ENCODE results near the gene FASTKD3. TPM values are rescaled to one million over a fixed set of nuclear protein-coding genes. Genes with fewer than 3 reads are reported as not detected.
A peak's percentile ranks its signal among the peaks of the same experiment; 100 is the strongest.

The FASTKD3 gene
- total RNA-seq, 1 donor from 2014 or later, result 8.1 TPM

DNA sequence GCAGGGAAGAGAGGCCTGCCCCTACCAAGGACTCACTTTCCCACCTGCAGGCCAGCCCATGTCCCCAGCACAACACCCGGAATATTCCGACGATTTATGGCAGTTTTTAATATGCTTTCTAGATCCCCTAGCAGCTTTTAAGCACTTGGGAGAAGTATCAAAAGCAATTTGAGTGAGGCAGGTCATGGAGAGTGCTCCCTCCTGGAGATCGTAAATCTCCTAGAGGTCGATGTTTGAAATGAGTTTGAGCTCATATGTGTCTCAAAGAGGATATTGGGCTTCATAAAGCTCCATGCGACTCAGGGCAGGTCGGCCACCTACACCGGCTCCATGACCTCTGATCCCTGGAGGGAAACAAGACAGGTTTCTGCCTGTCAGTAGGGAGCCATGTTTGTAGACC lies 45.2 kb downstream of the FASTKD3 start:
- Histone ChIP-seq H3K4me1 (ENCODE audit: insufficient read depth, low read length) (no peaks in the 10 kb centered on the region), H3K79me2 (ENCODE audit: insufficient read depth, low read length) (no peaks in the 10 kb centered on the region), H2AFZ (ENCODE audit: low read depth, low read length) (no peak overlapping the region), H3K36me3 (ENCODE audit: insufficient read depth, low read length) (no peaks in the 10 kb centered on the region), H3K27me3 (ENCODE audit: insufficient read depth, low read length) (no peaks in the 10 kb centered on the region), H3K4me3 (ENCODE audit: insufficient read depth, low read depth, low read length) (no peak overlapping the region), H3K9ac (ENCODE audit: low read length) (no peak overlapping the region), H3K27ac (ENCODE audit: low read depth, low read length) (no peak overlapping the region), H3K4me2 (ENCODE audit: low read length) (no peak overlapping the region), H3K9me3 (ENCODE audit: insufficient read depth, low read depth, low read length) (no peaks in the 10 kb centered on the region), H4K20me1 (ENCODE audit: insufficient read depth, low read length) (no peaks in the 10 kb centered on the region)
- Mint-ChIP-seq H3K27ac (ENCODE audit: unreplicated experiment) (no peak overlapping the region), H3K9me3 (ENCODE audit: unreplicated experiment) (no peaks in the 10 kb centered on the region), H3K27me3 (ENCODE audit: low read depth, unreplicated experiment) (no peaks in the 10 kb centered on the region), H3K4me1 (ENCODE audit: low read depth, unreplicated experiment) (no peaks in the 10 kb centered on the region), H3K4me3 (ENCODE audit: unreplicated experiment) (no peak overlapping the region), H3K36me3 (ENCODE audit: low read depth, unreplicated experiment) (no peaks in the 10 kb centered on the region)
- FAIRE-seq (no peak), DNase-seq (ENCODE audit: low read depth) (no peak)
- TF ChIP-seq EZH2 (IDR thresholded peaks at IDR 0.05; ENCODE audit: insufficient read depth, low read length), result no peak
- TF ChIP-seq, protein P1, sequence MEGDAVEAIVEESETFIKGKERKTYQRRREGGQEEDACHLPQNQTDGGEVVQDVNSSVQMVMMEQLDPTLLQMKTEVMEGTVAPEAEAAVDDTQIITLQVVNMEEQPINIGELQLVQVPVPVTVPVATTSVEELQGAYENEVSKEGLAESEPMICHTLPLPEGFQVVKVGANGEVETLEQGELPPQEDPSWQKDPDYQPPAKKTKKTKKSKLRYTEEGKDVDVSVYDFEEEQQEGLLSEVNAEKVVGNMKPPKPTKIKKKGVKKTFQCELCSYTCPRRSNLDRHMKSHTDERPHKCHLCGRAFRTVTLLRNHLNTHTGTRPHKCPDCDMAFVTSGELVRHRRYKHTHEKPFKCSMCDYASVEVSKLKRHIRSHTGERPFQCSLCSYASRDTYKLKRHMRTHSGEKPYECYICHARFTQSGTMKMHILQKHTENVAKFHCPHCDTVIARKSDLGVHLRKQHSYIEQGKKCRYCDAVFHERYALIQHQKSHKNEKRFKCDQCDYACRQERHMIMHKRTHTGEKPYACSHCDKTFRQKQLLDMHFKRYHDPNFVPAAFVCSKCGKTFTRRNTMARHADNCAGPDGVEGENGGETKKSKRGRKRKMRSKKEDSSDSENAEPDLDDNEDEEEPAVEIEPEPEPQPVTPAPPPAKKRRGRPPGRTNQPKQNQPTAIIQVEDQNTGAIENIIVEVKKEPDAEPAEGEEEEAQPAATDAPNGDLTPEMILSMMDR (IDR thresholded peaks at IDR 0.05; ENCODE audit: insufficient read depth, low read depth, low read length), result no peak

DNA sequence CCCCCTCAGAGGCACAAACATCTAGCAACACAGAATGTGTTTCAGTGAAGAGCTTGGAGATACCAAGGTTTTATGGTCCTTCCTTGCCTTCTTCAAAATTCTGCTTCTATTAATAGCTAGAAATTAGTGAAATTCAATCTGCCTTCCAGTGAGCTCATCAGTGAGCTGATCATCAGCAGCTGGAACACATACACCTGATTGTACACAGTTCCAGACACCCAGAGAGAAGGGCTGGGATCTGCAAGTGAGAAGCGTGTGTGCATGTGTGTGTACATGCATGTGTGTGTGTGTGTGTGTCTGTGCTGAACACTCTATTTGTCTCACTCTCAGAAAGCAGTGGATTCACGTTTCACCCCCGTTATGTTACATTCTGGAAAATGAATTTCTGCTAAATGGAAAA lies 46.4 kb downstream of the FASTKD3 start:
- H4K20me1 ChIP-seq (ENCODE audit: insufficient read depth, low read length), result no peaks in the 10 kb centered on the region
- H3K27ac Mint-ChIP-seq (ENCODE audit: unreplicated experiment), result no peak overlapping the region
- no peak overlapping the region for H3K4me3 ChIP-seq (ENCODE audit: insufficient read depth, low read depth, low read length)
- no peak for DNase-seq (ENCODE audit: low read depth)
- no peaks in the 10 kb centered on the region for H3K36me3 ChIP-seq (ENCODE audit: insufficient read depth, low read length)
- H2AFZ ChIP-seq (ENCODE audit: low read depth, low read length), result no peak overlapping the region
- no peaks in the 10 kb centered on the region for H3K79me2 ChIP-seq (ENCODE audit: insufficient read depth, low read length)
- H3K27me3 Mint-ChIP-seq (ENCODE audit: low read depth, unreplicated experiment), result no peaks in the 10 kb centered on the region
- H3K4me1 ChIP-seq (ENCODE audit: insufficient read depth, low read length), result no peaks in the 10 kb centered on the region
- H3K9ac ChIP-seq (ENCODE audit: low read length), result no peak overlapping the region
- FAIRE-seq, result no peak
- H3K9me3 Mint-ChIP-seq (ENCODE audit: unreplicated experiment), result no peaks in the 10 kb centered on the region
- no peaks in the 10 kb centered on the region for H3K27me3 ChIP-seq (ENCODE audit: insufficient read depth, low read length)
- H3K4me3 Mint-ChIP-seq (ENCODE audit: unreplicated experiment), result no peak overlapping the region
- TF ChIP-seq EZH2 (IDR thresholded peaks at IDR 0.05; ENCODE audit: insufficient read depth, low read length), result no peak
- TF ChIP-seq, protein P1 (IDR thresholded peaks at IDR 0.05; ENCODE audit: insufficient read depth, low read depth, low read length), result no peak
- H3K36me3 Mint-ChIP-seq (ENCODE audit: low read depth, unreplicated experiment), result no peaks in the 10 kb centered on the region
- H3K4me1 Mint-ChIP-seq (ENCODE audit: low read depth, unreplicated experiment), result no peaks in the 10 kb centered on the region
- no peak overlapping the region for H3K27ac ChIP-seq (ENCODE audit: low read depth, low read length)
- no peaks in the 10 kb centered on the region for H3K9me3 ChIP-seq (ENCODE audit: insufficient read depth, low read depth, low read length)
- H3K4me2 ChIP-seq (ENCODE audit: low read length), result no peak overlapping the region

DNA sequence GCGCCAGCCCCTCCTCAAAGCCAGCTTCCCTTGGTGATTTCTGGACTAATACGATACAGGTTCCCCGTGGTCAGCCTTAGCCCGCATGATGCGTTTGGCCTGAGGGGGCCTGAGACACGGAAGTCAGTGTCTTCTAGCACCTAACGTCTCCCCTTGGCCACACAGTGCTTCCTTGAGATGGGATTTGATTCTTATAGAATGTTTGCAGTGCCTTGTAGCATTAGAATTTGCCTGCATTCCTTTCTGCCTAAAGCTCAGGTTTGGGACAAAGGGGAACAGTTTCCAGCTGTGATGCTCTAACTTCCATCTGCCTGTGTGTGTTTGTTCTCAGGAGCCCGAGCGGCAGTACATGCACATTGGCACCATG lies 52.3 kb downstream of the FASTKD3 start:
- peak overlapping the region; percentile 35 for H3K4me2 ChIP-seq (ENCODE audit: low read length)
- Mint-ChIP-seq H3K9me3 (ENCODE audit: unreplicated experiment) (no peaks in the 10 kb centered on the region), H3K27ac (ENCODE audit: unreplicated experiment) (no peak overlapping the region), H3K27me3 (ENCODE audit: low read depth, unreplicated experiment) (no peaks in the 10 kb centered on the region), H3K36me3 (ENCODE audit: low read depth, unreplicated experiment) (no peaks in the 10 kb centered on the region), H3K4me3 (ENCODE audit: unreplicated experiment) (no peak overlapping the region), H3K4me1 (ENCODE audit: low read depth, unreplicated experiment) (peaks cover 9% of the 10 kb centered on the region)
- TF ChIP-seq EZH2 (IDR thresholded peaks at IDR 0.05; ENCODE audit: insufficient read depth, low read length), result no peak
- TF ChIP-seq, protein P1 (IDR thresholded peaks at IDR 0.05; ENCODE audit: insufficient read depth, low read depth, low read length), result no peak
- no peaks in the 10 kb centered on the region for H3K36me3 ChIP-seq (ENCODE audit: insufficient read depth, low read length)
- no peak overlapping the region for H3K27ac ChIP-seq (ENCODE audit: low read depth, low read length)
- H3K4me3 ChIP-seq (ENCODE audit: insufficient read depth, low read depth, low read length), result no peak overlapping the region
- H3K4me1 ChIP-seq (ENCODE audit: insufficient read depth, low read length), result no peaks in the 10 kb centered on the region
- H3K9ac ChIP-seq (ENCODE audit: low read length), result no peak overlapping the region
- peak overlapping the region; percentile 55 for H2AFZ ChIP-seq (ENCODE audit: low read depth, low read length)
- no peaks in the 10 kb centered on the region for H3K27me3 ChIP-seq (ENCODE audit: insufficient read depth, low read length)
- no peaks in the 10 kb centered on the region for H3K9me3 ChIP-seq (ENCODE audit: insufficient read depth, low read depth, low read length)
- DNase-seq (ENCODE audit: low read depth) (no peak), FAIRE-seq (no peak)
- no peaks in the 10 kb centered on the region for H3K79me2 ChIP-seq (ENCODE audit: insufficient read depth, low read length)
- H4K20me1 ChIP-seq (ENCODE audit: insufficient read depth, low read length), result no peaks in the 10 kb centered on the region
